OCI-LY1 (cell line): ENCODE data around the gene CNOT2.

Source experiments
- H2AFZ ChIP-seq: fragments of 200-600 bp; sonication (generic), shearing (Covaris generic); 2 replicates; pipeline ENCODE4 v1.6.0; 2014; ENCODE audit warnings: antibody characterized with exemption, mild to moderate bottlenecking, low read length
- H3F3A ChIP-seq: fragments of 200-600 bp; sonication (generic), shearing (Covaris generic); 2 replicates; pipeline ENCODE4 v1.6.0; 2014; ENCODE audit warnings: mild to moderate bottlenecking, antibody characterized with exemption, low read length, moderate library complexity; ENCODE audit not compliant: insufficient read depth
- H3K27ac ChIP-seq: fragments of 200-600 bp; sonication (generic); 2 replicates; pipeline ENCODE4 v1.5.1; 2014; ENCODE audit warnings: low read length, mixed run types, mild to moderate bottlenecking, low read depth; ENCODE audit not compliant: poor library complexity, severe bottlenecking
- H3K27me3 ChIP-seq: fragments of 200-600 bp; sonication (generic); 2 replicates; pipeline ENCODE4 v1.6.0; 2014; ENCODE audit warnings: antibody characterized with exemption, mild to moderate bottlenecking, low read length, moderate library complexity; ENCODE audit not compliant: insufficient read depth
- H3K36me3 ChIP-seq: fragments of 200-600 bp; sonication (generic); 2 replicates; pipeline ENCODE4 v1.6.1; 2014; ENCODE audit warnings: mild to moderate bottlenecking, antibody characterized with exemption, low read length, moderate library complexity, mixed read lengths; ENCODE audit not compliant: insufficient read depth
- H3K4me1 ChIP-seq: fragments of 200-600 bp; sonication (generic); 2 replicates; pipeline ENCODE4 v1.5.1; 2014; ENCODE audit warnings: mild to moderate bottlenecking, low read length, moderate library complexity; ENCODE audit not compliant: insufficient read depth, severe bottlenecking
- H3K4me2 ChIP-seq: fragments of 200-600 bp; sonication (generic), shearing (Covaris generic); 2 replicates; pipeline ENCODE4 v1.6.1; 2014; ENCODE audit warnings: low read length
- H3K4me3 ChIP-seq: fragments of 200-600 bp; sonication (generic); 2 replicates; pipeline ENCODE4 v1.5.1; 2014; ENCODE audit warnings: low read length, low read depth, mild to moderate bottlenecking, mixed read lengths; ENCODE audit not compliant: poor library complexity, severe bottlenecking
- H3K79me2 ChIP-seq: fragments of 200-600 bp; shearing (Covaris generic); 2 replicates; pipeline ENCODE4 v1.6.1; 2016; ENCODE audit warnings: mixed run types, low read length, mixed read lengths; ENCODE audit not compliant: insufficient read depth
- H3K9ac ChIP-seq: fragments of 200-600 bp; sonication (generic), shearing (Covaris generic); 2 replicates; pipeline ENCODE4 v1.6.1; 2014; ENCODE audit warnings: mild to moderate bottlenecking, low read length, mixed read lengths
- H3K9me2 ChIP-seq: fragments of 200-600 bp; sonication (generic), shearing (Covaris generic); 2 replicates; pipeline ENCODE4 v1.6.1; 2014; ENCODE audit warnings: low read depth, mild to moderate bottlenecking, low read length, mixed read lengths
- H3K9me3 ChIP-seq: fragments of 200-600 bp; shearing (Covaris generic); 2 replicates; pipeline ENCODE4 v1.6.1; 2014; ENCODE audit warnings: low read length, mixed read lengths
- H4K20me1 ChIP-seq: fragments of 200-600 bp; sonication (generic), shearing (Covaris generic); 2 replicates; pipeline ENCODE4 v1.6.0; 2016; ENCODE audit warnings: mild to moderate bottlenecking, low read length; ENCODE audit not compliant: insufficient read depth
- EZH2 ChIP-seq: fragments of 200-600 bp; sonication (generic), shearing (Covaris generic); IDR thresholded peaks from 2 replicates; pipeline ENCODE4 v1.8.0; 2017; ENCODE audit warnings: borderline replicate concordance, mixed run types, mild to moderate bottlenecking, antibody characterized with exemption, low read length, moderate library complexity, mixed read lengths
- TF ChIP-seq, protein P1 (sequence below): fragments of 200-600 bp; sonication (generic), shearing (Covaris generic); IDR thresholded peaks from 2 replicates; pipeline ENCODE4 v1.5.1; 2017; ENCODE audit warnings: mild to moderate bottlenecking, antibody characterized with exemption, low read length, moderate library complexity, mixed read lengths

The CNOT2 gene

DNA sequence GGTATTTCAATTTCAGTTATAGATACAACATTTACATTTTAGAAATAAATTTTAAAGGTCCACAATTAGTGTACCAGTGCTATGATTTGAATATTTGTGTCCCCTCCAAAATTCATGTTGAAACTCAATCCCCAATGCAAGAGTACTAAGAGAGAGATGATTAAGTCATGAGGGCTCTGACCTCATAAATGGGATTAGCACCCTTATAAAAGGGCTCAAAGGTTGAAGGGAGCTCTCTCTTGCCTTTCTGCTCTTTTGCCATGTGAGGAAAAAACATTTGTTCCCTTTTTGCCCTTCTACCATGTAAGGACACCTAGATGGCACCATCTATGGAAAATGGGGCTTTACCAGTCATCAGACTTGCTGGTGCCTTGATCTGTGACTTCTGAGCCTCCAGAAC lies 25.8 kb upstream of the CNOT2 start:
- H3K36me3 ChIP-seq, result peaks cover 16% of the 10 kb centered on the region
- H3K4me3 ChIP-seq, result no peak overlapping the region
- TF ChIP-seq EZH2, result no peak
- TF ChIP-seq, protein P1, sequence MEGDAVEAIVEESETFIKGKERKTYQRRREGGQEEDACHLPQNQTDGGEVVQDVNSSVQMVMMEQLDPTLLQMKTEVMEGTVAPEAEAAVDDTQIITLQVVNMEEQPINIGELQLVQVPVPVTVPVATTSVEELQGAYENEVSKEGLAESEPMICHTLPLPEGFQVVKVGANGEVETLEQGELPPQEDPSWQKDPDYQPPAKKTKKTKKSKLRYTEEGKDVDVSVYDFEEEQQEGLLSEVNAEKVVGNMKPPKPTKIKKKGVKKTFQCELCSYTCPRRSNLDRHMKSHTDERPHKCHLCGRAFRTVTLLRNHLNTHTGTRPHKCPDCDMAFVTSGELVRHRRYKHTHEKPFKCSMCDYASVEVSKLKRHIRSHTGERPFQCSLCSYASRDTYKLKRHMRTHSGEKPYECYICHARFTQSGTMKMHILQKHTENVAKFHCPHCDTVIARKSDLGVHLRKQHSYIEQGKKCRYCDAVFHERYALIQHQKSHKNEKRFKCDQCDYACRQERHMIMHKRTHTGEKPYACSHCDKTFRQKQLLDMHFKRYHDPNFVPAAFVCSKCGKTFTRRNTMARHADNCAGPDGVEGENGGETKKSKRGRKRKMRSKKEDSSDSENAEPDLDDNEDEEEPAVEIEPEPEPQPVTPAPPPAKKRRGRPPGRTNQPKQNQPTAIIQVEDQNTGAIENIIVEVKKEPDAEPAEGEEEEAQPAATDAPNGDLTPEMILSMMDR, result no peak
- no peaks in the 10 kb centered on the region for H3K79me2 ChIP-seq
- H2AFZ ChIP-seq, result no peak overlapping the region
- no peak overlapping the region for H3K4me2 ChIP-seq
- no peaks in the 10 kb centered on the region for H3K9me3 ChIP-seq
- no peaks in the 10 kb centered on the region for H3F3A ChIP-seq
- H3K27me3 ChIP-seq, result no peaks in the 10 kb centered on the region
- H3K9me2 ChIP-seq, result no peaks in the 10 kb centered on the region; the same call in 1 of the 2 replicates
- no peak overlapping the region for H3K27ac ChIP-seq
- H4K20me1 ChIP-seq, result no peaks in the 10 kb centered on the region
- H3K4me1 ChIP-seq, result no peaks in the 10 kb centered on the region
- no peak overlapping the region for H3K9ac ChIP-seq

DNA sequence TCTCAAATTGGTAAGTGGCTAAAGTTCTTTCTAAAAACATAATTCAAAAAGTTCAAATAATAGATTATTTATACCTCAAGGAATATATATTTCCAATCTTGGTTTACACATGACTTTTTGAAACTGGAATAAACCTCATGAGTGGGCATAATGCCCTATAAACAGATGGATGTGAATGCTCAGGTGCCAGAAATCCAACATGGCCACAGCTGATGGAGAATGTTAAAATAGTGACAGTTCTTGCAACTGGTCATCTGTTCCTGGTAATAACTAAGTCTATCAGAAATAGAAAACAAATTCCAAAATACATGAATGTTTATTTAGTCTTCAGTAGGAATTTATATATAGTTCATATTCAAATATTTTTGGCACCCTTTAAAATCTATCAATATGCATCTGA lies 21.6 kb upstream of the CNOT2 start:
- Histone ChIP-seq H3K27me3 (no peaks in the 10 kb centered on the region), H3K4me2 (no peak overlapping the region), H3F3A (no peaks in the 10 kb centered on the region), H3K9me3 (no peaks in the 10 kb centered on the region), H3K79me2 (no peaks in the 10 kb centered on the region), H3K9ac (no peak overlapping the region), H4K20me1 (no peaks in the 10 kb centered on the region), H3K9me2 (no peaks in the 10 kb centered on the region; the same call in 1 of the 2 replicates), H3K4me1 (no peaks in the 10 kb centered on the region), H2AFZ (no peak overlapping the region), H3K36me3 (no peaks in the 10 kb centered on the region), H3K4me3 (no peak overlapping the region), H3K27ac (no peak overlapping the region)
- TF ChIP-seq, protein P1, result no peak
- TF ChIP-seq EZH2, result no peak

DNA sequence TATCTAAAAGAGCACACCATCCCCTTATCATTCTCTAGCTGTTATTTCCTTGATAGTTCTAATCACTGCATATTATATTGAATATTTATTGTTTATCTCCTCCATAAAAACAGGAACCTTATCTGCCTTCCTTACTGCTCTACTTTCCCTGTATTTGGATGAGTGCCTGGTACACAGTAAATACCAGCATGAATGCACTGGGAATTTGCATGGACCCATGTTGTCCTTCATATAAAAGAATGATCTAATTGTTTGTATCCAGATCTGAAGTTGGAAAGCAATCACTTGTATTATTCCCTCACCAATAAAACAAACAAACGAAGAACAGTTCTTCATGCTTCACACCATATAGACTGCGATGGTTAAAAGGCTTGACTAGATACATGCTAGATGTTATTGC lies 15.3 kb upstream of the CNOT2 start:
- H4K20me1 ChIP-seq, result no peaks in the 10 kb centered on the region
- no peaks in the 10 kb centered on the region for H3K27me3 ChIP-seq
- H3K4me2 ChIP-seq, result no peak overlapping the region
- H3K27ac ChIP-seq, result no peak overlapping the region
- H3K9me3 ChIP-seq, result no peaks in the 10 kb centered on the region; the same call in 1 of the 2 replicates
- no peak overlapping the region for H2AFZ ChIP-seq
- TF ChIP-seq, protein P1, result no peak
- no peak for TF ChIP-seq EZH2
- no peaks in the 10 kb centered on the region for H3K79me2 ChIP-seq
- no peaks in the 10 kb centered on the region for H3K4me1 ChIP-seq
- no peaks in the 10 kb centered on the region for H3K9me2 ChIP-seq
- H3K9ac ChIP-seq, result no peak overlapping the region
- H3K36me3 ChIP-seq, result no peaks in the 10 kb centered on the region
- H3K4me3 ChIP-seq, result no peak overlapping the region
- H3F3A ChIP-seq, result no peaks in the 10 kb centered on the region
